Kidney capillary endothelial cell (primary cell): Measurements from ENCODE around the gene HAVCR2.

ENCODE experiments used
- DNase-seq: peaks from one replicate; pipeline ENCODE4 v3.0.0-alpha.2; 2018; ENCODE audit warnings: low spot score

The HAVCR2 gene

GRCh38 chr5:157045601-157046000, 63.2 kb downstream of the HAVCR2 start:
- no peak for DNase-seq

DNA sequence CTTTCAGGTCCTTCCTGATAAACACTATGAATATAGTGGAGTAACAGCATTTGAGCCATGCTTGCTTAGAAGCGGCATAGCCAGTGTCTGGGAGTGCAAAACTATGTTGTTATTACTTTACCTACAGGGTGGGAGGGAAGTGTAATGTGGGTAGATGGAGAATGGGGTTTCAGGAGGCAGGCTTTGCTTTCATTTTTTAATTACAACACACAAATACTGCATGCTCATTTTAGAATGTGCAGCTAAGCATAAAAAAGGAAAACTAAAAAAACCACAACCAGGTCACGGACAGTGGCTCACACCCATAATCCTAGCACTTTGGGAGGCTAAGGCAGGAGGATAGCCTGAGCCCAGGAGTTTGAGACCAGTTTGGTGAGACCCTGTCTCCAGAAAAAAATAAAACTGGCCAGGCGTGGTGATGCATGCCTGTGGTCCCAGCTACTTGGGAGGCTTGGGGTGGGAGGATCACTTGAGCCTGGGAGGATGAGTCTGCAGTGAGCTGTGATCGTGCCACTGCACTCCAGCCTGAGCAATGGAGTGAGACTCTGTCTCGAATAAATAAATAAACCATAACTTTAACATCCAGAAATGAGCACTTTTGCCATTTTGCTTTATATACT, 70.2 kb downstream of the HAVCR2 start:
- no peak for DNase-seq
